GM19193 (cell line): ENCODE results near the gene UBTF.
A peak's percentile ranks its signal among the peaks of the same experiment; 100 is the strongest.

Experiments
- POLR2A ChIP-seq: IDR thresholded peaks from 4 replicates; pipeline ENCODE4 v1.6.1; 2011; ENCODE audit not compliant: insufficient read depth, insufficient read length; ENCODE audit errors: extremely low read depth

The UBTF gene

GRCh38 chr17:44221084-44221861 is 1.8 kb upstream of the UBTF start:
- TF ChIP-seq POLR2A = peak; percentile 43

- peak; percentile 59 for TF ChIP-seq POLR2A
Measured at GRCh38 chr17:44220213-44221083, 973 bp upstream of the UBTF start.

GRCh38 chr17:44219108-44219615 is 313 bp downstream of the UBTF start:
- peak; percentile 62 for TF ChIP-seq POLR2A

GRCh38 chr17:44218344-44219107 is 949 bp downstream of the UBTF start:
- peak; percentile 49 for TF ChIP-seq POLR2A

GRCh38 chr17:44217738-44218343 is 1.6 kb downstream of the UBTF start:
- no peak for TF ChIP-seq POLR2A

GRCh38 chr17:44216694-44217093 is 2.8 kb downstream of the UBTF start:
- no peak for TF ChIP-seq POLR2A

GRCh38 chr17:44216173-44216572 is 3.3 kb downstream of the UBTF start:
- peak; percentile 23 for TF ChIP-seq POLR2A

GRCh38 chr17:44214896-44215295 is 4.6 kb downstream of the UBTF start:
- TF ChIP-seq POLR2A = no peak

GRCh38 chr17:44214230-44214494 is 5.3 kb downstream of the UBTF start:
- no peak for TF ChIP-seq POLR2A

- TF ChIP-seq POLR2A = no peak
Measured at GRCh38 chr17:44213403-44214229, 5.9 kb downstream of the UBTF start.

- TF ChIP-seq POLR2A = peak; percentile 40
Measured at GRCh38 chr17:44212507-44213402, 6.7 kb downstream of the UBTF start.

- TF ChIP-seq POLR2A = no peak
Measured at GRCh38 chr17:44211281-44212265, 7.9 kb downstream of the UBTF start.
